ENCODE results near the gene UHRF2. TPM values are rescaled to one million over a fixed set of nuclear protein-coding genes. Genes with fewer than 3 reads are reported as not detected.

The UHRF2 gene
- total and polyA plus RNA-seq, 9 of the 15 experiments (the other 6 are each of a cell fraction or from before 2014, with no cell fraction given), result 5.6 to 39.0 (median 20.1) TPM

- FAIRE-seq (no peak), DNase-seq (ENCODE audit: extremely low read depth in 1 of 4, low spot score in 3 of 4) (peak in 1 of 4 experiments; percentile 9), ATAC-seq (no peak)
- in situ Hi-C loops (cut with MboI) (no loop called here), intact Hi-C loops (cut with micrococcal nuclease) (no loop called here)
- H3K9me1 ChIP-seq (ENCODE audit: control insufficient read depth, insufficient read depth, low read length), result no peaks in the 10 kb centered on the region
- TF ChIP-seq ATF7 (IDR thresholded peaks at IDR 0.05) (0 out of 2 replicates have a peak, but pooled peaks have one; percentile 23), NR2C1 (IDR thresholded peaks at IDR 0.05) (no peak), NR2C1 (tag; IDR thresholded peaks at IDR 0.05) (no peak), BHLHE40 (IDR thresholded peaks at IDR 0.05; ENCODE audit: low read length) (0 out of 2 replicates have a peak, but pooled peaks have one; percentile 10), RAD51 (IDR thresholded peaks at IDR 0.05; ENCODE audit: borderline replicate concordance, low read depth) (peak; percentile 82), JUND (IDR thresholded peaks at IDR 0.05; ENCODE audit: borderline replicate concordance, low read depth, low read length) (0 out of 2 replicates have a peak, but pooled peaks have one; percentile 22), JUND (tag; IDR thresholded peaks at IDR 0.05; ENCODE audit: borderline replicate concordance, low read depth, low read length) (no peak), POU5F1 (IDR thresholded peaks at IDR 0.05; ENCODE audit: borderline replicate concordance, low read depth, low read length, partially characterized antibody) (no peak)
- TF ChIP-seq, protein P1, sequence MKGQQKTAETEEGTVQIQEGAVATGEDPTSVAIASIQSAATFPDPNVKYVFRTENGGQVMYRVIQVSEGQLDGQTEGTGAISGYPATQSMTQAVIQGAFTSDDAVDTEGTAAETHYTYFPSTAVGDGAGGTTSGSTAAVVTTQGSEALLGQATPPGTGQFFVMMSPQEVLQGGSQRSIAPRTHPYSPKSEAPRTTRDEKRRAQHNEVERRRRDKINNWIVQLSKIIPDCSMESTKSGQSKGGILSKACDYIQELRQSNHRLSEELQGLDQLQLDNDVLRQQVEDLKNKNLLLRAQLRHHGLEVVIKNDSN (CRISPR knock-in tag; IDR thresholded peaks at IDR 0.05), result peak; percentile 83
- TF ChIP-seq, protein P2, sequence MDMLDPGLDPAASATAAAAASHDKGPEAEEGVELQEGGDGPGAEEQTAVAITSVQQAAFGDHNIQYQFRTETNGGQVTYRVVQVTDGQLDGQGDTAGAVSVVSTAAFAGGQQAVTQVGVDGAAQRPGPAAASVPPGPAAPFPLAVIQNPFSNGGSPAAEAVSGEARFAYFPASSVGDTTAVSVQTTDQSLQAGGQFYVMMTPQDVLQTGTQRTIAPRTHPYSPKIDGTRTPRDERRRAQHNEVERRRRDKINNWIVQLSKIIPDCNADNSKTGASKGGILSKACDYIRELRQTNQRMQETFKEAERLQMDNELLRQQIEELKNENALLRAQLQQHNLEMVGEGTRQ (CRISPR knock-in tag; IDR thresholded peaks at IDR 0.05), result peak; percentile 81
- ChIA-PET CTCF (ENCODE audit: low intra/inter-chr PET ratio) (no interaction called here), POLR2A (no interaction called here)
- no peak overlapping the region for H3K27ac ChIP-seq (ENCODE audit: extremely low read depth, low read depth, low read length)
- H3K36me3 ChIP-seq (ENCODE audit: control insufficient read depth, insufficient read depth, low read length), result no peaks in the 10 kb centered on the region
- peak overlapping the region; percentile 12; the same call in 1 of the 2 replicates for H3K4me2 ChIP-seq (ENCODE audit: insufficient read depth, low read length)
- H4K20me1 ChIP-seq (replicated peaks; ENCODE audit: control insufficient read depth, insufficient read depth, low read length), result no peaks in the 10 kb centered on the region
- peaks cover 5% of the 10 kb centered on the region; the same call in 1 of the 2 replicates for H3K9me3 ChIP-seq (replicated peaks; ENCODE audit: control insufficient read depth, insufficient read depth, low read depth, low read length)
- no TSS peak for BruUV-seq (replicated peaks)
- WGBS (ENCODE audit: insufficient coverage, low coverage, missing lambda C conversion rate), result 17% methylated on average over 8 of the region's 8 CpGs
- H3K9ac ChIP-seq (ENCODE audit: insufficient read depth in 1 of 2, low read depth in 2 of 2, low read length in 2 of 2), result no peak overlapping the region
- H3K4me3 ChIP-seq, result no peak overlapping the region
- peaks cover 4 to 11% of the 10 kb centered on the region in 2 experiments; a peak in 4 of 5 replicates for H3K4me1 ChIP-seq (replicated peaks in 1 of 2; ENCODE audit: control insufficient read depth in 2 of 2, insufficient read depth in 2 of 2, low read length in 2 of 2)
- no peaks in the 10 kb centered on the region for H3K27me3 ChIP-seq (ENCODE audit: control insufficient read depth in 2 of 2, insufficient read depth in 2 of 2, low read length in 2 of 2)
- H3K79me2 ChIP-seq (ENCODE audit: control insufficient read depth, insufficient read depth, low read length), result peaks cover 6% of the 10 kb centered on the region
- H2AFZ ChIP-seq (ENCODE audit: low read depth, low read length), result peak overlapping the region; percentile 55; the same call in 1 of the 2 replicates
These were observed 4.7 kb upstream of the UHRF2 start for GRCh38 chr9:6408320-6408719.
